GM12874 (cell line): ENCODE measurements around the gene MYO3B.

Experiments
- TF ChIP-seq, protein P1 (sequence below): IDR thresholded peaks from 2 replicates; pipeline ENCODE4 v1.5.1; 2011; ENCODE audit warnings: low read depth, mild to moderate bottlenecking, control low read depth, low read length, moderate library complexity; ENCODE audit not compliant: insufficient read depth

Gene MYO3B

GRCh38 chr2:170463206-170463537, 285.2 kb downstream of the MYO3B start:
- TF ChIP-seq, protein P1, sequence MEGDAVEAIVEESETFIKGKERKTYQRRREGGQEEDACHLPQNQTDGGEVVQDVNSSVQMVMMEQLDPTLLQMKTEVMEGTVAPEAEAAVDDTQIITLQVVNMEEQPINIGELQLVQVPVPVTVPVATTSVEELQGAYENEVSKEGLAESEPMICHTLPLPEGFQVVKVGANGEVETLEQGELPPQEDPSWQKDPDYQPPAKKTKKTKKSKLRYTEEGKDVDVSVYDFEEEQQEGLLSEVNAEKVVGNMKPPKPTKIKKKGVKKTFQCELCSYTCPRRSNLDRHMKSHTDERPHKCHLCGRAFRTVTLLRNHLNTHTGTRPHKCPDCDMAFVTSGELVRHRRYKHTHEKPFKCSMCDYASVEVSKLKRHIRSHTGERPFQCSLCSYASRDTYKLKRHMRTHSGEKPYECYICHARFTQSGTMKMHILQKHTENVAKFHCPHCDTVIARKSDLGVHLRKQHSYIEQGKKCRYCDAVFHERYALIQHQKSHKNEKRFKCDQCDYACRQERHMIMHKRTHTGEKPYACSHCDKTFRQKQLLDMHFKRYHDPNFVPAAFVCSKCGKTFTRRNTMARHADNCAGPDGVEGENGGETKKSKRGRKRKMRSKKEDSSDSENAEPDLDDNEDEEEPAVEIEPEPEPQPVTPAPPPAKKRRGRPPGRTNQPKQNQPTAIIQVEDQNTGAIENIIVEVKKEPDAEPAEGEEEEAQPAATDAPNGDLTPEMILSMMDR: no peak

- TF ChIP-seq, protein P1: no peak
These were observed 286.3 kb downstream of the MYO3B start for GRCh38 chr2:170464268-170464667.

DNA sequence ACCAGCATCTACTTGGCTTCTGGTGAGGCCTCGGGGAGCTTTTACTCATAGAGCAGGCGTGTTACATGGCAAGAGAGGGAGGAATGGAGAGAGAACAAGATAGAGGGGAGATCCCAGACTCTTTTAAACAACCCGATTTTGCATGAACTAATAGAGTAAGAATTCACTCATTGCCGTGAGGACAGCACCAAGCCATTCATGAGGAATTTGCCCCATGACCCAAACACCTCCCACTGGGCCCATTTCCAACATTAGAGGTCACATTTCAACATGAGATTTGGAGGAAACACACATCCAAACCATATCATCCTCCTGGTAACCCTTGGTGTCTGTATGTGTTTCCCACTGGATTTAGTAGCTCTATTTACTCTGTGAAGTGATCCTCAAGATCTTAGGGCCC, 287.3 kb downstream of the MYO3B start:
- TF ChIP-seq, protein P1: no peak

DNA sequence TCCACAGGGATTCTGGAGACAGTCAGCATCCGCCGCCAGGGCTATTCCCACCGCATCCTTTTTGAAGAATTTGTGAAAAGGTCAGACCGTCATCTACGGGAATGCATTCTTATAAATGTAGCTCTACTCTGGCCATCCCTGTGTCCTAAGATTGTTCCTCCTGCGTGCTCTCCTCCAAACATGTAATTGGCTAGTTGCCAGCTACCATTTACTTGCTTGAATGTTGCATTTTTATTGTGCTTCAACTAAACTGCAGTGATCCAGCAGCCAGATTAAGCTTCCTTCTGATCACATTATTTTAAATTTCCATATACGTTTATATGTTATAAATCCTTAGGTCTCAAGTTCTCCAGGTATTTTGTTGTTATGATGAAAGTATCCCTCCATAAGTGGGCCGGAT, 288.7 kb downstream of the MYO3B start:
- TF ChIP-seq, protein P1: no peak

DNA sequence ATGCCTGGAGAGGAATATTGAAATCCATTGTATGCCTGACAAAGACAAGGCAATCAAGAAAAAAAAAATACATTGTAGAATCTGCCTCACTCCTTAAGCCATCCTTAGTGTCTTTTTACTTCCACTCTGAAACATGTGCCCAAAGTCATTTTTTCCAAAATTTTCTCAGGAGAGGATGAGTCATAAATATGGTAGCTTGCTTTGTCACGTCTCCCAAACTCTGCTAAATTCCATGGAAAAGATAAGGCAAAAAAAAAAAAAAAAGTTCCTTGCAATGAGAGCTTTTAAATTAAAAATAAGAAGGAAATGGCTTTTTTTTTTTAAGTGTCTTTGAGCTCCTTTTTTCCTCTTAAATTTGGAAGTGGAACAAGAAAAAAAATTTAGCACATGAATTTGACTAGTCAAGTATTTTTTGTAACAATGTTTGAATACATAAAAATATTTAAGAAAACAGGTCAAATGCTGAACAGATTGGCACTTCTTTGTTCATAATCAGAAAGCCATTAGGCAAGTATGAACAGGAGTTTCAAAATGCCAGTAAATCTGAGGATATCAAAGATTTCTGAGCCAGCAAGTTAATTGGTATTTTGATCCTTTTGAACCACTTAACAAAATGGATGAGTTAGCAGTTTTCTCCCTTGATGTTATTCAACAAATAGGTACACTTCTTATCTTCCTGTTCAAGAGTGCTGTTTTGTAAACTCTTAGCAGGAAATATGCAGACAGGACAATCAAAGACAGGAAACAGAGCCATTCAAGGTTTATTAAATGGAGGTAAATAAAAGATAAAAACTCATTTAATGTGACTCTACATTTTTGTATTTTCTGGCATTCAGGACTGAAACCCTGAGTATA, 289.8 kb downstream of the MYO3B start:
- TF ChIP-seq, protein P1: no peak

DNA sequence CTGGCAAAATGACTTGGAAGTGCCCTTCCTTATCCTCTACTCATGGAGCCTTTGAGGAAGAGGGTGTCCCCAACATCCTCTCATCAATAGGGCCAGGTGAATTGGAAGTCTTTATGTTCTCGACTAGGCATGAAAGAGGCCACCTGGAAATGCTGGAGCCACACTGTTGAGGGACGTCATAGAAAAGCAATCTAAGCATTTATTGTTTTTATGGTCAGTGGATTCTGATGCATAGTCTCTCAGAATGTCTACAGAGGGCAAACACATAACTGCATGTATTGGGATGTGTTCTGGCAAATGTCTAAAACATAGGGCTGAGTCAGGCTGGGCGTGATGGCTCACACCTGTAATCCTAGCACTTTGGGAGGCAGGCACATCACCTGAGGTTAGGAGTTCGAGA, 290.6 kb downstream of the MYO3B start:
- TF ChIP-seq, protein P1: no peak

- TF ChIP-seq, protein P1: no peak
These were observed 297.9 kb downstream of the MYO3B start for GRCh38 chr2:170475878-170476277.
